NCI-H2081 treated with DMSO at 0.1 percent for 48 hours (cell line): ENCODE results near the gene OAS2.

Source experiments
- DNase-seq: peaks from one replicate; lab custom pipeline; 2025; lab: John Stamatoyannopoulos, UW

OAS2 gene

DNA sequence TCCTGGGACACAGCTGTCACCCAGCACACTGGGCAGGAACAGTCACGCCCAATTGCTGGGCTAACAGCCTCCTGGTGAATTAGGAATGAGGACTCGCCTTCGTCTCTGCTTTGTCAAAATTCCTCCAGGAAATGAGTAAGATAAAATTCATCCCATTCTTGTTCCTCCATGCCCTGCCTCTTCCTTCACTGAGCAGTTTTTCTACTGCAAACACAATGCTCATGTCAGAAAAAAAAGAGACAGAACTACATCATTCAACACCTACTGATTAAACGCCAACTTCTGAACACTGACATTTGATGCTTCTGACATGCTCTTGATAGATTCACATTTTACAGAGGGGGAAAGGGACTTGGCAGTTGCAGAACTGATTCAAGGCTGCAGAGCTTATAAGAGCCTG lies 40.7 kb downstream of the OAS2 start:
- no peak for DNase-seq

DNA sequence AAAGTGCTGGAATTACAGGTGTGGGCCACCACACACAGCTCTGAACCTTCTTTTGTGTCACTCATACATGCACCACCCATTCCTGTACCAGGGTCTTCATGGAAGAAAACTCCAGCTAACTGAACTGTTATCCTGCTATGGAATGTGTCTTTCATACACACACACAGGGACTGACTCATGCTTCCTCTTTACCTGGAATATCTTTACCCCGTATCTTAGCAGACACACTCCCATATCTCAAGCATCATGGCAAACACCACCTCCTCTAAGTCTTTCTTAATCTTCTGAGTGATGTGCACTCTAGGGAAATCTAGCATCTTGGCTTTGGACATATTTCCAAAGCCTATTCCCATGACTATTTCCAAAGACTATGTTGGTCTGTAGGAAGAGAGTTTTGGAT lies 43.2 kb downstream of the OAS2 start:
- DNase-seq, result no peak

DNA sequence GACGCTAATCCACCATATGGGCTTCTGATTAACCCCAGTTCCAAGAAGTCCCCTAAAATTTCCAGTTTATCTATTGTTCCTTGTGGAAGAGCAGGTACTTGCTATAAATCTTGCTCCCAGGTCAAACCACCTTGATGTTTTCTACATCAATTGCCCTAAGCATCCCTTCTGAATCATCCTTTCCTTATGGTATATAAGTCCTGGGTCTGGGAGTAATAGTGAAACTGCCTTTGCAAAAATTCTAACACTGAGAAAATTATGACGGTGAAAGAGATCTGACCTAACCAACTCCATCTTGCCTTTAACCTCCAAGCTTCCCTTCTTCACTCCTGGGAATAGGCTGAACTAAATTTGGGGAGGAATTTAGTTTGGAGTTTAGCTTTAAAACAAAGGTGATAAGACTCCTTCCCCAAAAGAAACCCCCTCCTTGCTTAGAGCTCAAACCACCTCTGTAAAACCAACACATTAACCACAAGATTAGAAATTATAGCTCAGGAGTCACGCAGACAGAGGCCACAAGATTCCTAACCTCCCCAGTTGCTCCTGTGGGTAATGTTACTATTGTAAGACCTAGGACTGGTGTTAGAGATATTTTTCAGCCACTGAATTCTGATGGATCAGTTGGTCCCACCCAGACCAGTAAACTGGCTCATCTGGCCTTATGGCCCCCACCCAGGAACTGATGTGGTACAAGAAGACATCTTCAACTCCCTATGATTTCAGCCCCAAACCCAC lies 44.4 kb downstream of the OAS2 start:
- no peak for DNase-seq

DNA sequence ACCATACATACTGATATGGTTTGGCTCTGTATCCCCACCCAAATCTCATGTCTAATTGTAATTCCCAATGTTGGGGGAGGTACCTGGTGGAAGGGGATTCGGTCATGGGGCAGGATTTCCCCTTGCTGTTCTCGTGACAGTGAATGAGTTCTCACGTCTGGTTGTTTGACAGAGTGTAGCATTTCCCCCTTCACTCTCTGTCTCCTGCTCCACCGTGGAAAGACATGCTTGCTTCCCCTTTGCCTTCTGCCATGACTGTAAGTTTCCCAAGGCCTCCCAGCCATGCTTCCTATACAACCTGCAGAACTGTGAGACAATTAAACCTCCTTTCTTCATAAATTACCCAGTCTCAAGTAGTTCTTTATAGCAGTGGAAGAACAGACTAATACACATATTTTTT lies 49.4 kb downstream of the OAS2 start:
- no peak for DNase-seq

DNA sequence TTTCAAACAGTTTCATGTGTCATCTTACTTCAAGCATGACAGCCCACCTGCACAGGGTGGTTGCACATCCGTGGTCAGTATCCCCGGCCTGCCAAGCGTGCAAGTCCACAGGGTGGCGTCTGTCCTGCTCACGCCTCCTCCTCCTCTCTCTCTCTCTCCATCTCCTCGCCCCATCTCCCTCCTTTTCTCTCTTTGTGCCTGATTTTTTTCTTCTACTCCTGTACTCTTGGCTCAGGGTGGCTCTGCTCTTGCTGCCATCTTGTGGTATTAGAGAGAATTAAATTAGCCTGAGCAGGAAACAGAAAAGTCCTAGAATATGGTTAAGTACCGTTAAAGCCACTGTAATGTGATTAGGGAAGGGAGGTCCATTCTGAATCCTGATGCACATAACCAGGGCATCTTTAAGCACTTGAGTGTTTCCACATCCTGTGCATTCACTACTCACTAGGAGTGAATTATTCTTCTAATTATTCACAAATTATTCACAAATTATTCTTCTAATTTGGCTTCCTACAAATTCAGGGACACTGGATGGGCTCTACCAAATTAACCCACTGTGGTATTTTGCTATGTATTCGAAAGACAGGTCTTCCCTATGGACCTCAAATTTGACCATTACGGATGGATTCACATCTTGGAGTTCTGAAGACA lies 52.7 kb downstream of the OAS2 start:
- peak; percentile 21 for DNase-seq

DNA sequence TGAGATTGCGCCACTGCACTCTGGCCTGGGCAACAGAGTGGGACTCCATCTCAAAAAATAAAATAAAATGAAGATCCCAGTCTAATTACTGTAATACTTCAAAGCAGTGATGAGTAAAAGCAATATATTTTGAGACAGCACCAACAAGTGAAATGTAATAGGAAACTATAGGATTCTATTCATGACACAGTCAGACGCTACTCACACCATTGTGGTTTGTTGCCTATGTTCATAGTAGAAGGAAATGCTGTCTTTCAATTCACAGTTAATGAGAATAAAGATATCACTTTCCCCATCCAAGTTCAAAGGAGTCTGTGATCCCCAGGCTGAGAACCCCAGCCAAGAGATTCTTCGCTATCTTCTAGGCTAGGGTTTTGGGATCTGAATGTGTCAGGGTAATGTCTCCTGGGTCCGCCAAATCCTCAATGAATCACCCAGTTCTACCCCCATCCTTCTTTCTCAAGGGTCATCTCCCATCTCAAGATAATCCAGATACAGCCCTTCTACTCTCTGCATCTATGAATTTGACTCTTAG lies 61.7 kb downstream of the OAS2 start:
- no peak for DNase-seq

DNA sequence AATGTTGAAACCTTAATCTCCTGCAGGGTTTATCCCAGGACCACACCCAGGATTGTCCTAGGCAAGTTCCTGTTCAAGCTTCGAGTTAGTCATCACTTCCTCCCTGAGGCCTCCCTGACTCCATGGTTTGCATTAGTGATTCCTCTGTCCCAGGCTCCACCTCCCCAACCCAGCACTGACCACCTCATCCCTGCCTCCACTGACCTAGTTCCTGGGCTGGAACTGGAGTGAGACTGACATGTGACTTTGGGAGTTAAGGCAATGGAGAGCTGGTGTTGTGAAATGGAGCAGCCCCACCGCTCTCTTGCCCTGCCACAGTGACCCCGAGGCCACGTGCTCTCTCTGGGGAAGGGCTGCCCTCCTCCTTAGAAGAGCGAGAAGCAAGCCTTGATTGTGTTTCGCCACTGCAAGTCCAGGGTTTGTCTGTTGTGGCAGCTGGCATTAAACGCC lies 62.4 kb downstream of the OAS2 start:
- DNase-seq, result no peak

DNA sequence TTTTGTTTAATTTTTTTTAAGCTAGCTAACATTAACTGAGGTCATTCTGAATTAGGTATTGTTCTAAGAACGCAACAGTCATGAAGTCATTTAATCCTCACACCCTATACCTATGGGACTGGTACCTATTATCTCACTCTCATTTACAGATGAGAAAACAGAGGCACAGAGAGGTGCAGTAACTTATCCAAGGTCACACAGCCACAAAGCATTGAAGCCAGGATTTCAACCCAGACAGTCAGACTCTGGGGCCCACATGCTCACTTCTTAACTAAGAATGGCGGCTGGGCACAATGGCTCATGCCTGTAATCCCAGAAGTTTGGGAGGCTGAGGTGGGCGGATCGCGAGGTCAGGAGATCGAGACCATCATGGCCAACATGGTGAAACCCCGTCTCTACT lies 63.2 kb downstream of the OAS2 start:
- no peak for DNase-seq

DNA sequence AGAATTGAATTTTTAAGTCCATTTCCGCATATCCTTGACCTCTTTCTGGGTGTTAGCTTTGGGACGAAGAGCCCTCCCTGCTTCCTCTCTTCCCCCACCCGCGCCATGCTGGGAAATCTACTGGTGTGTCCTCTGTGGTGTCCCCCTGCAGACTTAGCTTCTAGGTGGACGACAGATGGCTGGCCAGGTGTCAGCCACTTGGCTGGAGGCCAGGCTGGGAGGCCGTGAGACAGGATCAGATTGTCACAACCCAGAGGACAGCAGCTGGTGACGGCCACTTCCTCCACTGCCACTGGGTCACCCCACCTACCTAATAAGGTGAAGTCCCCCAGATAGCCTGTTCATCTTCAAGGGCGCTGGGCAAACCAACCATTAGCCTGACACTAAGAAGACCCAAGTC lies 64.9 kb downstream of the OAS2 start:
- no peak for DNase-seq

DNA sequence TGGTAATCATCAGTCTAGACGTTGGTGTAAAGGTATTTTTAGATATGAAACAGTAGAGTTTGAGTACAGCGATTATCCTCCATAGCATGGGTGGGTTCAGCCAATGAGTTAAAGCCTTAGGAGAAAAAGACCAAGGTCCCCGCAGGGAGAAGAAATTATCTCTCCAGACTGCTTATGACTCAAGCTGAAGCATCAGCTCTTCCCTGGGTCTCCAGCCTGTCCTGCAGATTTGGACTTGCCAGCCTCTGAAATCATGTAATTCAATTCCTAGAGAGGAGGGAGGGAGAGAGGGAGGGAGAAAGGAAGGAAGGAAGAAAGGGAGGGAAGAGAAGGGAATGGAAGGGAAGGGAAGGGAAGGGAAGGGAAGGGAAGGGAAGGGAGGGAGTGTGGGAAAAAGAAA lies 66.2 kb downstream of the OAS2 start:
- no peak for DNase-seq

DNA sequence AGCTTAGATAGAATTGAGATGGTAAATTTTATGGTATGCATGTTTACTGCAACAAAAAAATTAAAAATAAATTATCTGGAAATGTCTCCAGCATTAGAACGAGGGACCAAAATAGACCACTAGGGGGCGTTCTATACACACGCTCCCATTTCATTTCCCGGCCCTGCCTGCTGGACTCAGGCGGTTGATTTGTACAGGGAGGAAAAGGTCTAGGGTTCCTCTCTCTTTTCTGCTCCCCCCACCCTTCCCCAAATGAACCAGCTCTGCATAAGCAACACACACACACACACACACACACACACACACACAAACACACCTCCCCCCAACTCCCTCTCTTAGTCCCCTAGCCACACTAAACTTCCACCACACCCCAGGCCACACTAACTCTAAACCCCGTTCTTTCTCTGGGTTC lies 70.4 kb downstream of the OAS2 start:
- no peak for DNase-seq

DNA sequence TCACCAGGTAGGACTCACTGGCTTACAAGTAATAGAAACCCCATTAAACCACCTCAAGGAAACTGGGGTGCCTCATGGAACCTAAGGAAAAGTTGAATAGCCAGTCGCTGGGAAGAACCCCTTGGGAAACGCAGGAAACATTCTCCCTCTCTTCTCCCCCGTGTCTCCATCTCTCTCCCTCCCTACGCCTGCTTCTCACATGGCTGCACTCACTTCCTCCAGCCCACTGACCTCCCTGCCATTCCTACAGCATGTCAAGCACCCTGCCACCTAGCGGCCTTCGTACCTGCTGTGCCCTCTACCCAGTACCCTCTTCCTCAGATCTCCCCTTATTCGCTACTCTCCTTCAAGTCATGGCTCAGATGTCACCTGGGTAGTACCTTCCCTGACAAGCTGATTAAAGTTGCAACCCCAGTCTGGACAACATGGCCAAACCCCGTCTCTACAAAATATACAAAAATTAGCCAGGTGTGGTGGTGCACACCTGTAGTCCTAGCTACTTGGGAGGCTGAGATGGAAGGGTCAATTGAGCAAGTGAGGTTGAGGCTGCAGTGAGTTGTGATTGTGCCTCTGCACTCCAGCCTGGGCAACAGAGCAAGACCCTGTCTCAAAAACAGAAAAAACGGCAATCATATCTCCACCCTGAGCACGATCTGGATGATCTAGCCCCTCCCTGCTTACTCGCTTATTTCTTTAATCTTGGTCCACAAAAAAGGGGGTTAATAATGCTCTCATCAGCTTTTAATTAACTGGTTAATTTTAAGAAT lies 71.8 kb downstream of the OAS2 start:
- no peak for DNase-seq

DNA sequence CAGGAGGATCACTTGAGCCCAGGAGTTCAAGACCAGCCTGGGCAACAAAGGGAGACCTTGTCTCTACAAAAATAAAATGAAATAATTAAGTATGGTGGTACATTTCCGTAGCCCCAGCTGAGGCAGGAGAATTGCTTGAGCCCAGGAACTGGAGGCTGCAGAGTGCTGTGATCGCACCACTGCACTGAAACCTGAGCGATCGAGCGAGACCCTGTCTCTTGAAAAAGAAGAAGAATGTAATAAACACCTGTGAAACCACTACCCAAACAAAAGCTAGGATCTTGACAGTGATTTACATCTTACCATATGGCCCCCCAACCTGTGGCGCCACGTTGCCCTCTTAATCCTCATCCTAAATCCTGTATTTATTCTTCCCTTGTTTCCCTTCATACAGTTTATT lies 72.5 kb downstream of the OAS2 start:
- no peak for DNase-seq

DNA sequence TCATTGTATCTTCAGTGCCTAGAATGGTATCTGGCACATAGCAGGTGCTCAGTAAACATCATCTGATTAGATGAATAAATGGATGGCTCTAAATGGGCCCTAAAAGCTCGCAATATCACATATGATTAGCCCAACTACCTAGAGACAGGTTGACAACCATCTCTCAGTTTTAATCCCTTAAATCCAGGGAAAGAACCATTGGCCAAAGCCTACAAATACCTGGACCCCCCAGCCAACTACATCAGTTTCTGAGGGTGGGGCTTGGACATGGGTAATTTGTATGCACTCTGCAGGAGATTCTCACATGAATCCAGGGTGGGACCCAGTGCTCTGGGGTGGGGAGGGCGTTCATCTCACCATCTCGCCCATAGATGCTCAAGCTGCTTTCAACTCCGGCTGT lies 73.4 kb downstream of the OAS2 start:
- no peak for DNase-seq

DNA sequence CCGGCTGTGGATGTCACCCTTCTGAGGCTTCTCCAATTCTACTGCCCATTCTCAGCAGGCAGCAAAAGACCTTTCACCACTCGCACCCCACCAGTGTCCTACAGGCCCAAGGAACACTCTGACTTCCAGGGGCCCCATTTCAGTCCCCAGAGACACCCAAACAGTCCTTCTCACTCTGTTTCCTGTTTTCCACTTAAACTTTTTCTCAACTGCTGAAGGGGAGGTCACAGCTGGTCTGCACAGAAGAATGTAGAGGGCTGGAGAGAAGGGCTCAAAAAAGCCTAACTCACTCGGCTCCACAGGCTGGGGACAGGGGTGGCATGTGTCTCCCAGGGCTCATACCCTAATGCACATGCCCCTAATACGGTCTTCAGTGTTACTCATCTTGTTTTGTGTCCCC lies 74.0 kb downstream of the OAS2 start:
- DNase-seq, result no peak

DNA sequence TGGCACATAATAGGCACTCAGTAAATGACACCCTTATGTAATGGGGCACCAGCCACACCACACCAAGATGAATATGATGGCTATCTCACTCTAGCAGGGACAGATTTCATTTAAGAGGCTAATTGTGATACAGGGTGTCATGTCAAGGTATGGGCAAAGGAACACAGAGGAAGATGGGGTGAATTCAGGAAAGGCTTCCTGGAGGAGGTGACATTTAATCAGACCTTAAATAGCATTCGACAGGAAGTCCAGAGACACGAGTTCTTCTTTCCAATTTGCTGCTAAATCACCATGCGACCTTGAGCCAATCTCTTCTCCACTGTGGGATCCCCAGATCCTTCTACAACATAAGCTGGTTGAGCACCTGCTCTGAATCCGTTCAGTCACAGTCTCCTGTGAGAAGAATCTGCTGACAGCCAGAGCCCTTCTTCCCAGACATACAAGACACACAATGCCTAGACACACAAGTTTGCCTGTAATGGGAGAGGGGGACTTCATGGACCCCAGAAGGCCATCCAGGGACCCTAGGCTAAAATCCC lies 76.7 kb downstream of the OAS2 start:
- no peak for DNase-seq

DNA sequence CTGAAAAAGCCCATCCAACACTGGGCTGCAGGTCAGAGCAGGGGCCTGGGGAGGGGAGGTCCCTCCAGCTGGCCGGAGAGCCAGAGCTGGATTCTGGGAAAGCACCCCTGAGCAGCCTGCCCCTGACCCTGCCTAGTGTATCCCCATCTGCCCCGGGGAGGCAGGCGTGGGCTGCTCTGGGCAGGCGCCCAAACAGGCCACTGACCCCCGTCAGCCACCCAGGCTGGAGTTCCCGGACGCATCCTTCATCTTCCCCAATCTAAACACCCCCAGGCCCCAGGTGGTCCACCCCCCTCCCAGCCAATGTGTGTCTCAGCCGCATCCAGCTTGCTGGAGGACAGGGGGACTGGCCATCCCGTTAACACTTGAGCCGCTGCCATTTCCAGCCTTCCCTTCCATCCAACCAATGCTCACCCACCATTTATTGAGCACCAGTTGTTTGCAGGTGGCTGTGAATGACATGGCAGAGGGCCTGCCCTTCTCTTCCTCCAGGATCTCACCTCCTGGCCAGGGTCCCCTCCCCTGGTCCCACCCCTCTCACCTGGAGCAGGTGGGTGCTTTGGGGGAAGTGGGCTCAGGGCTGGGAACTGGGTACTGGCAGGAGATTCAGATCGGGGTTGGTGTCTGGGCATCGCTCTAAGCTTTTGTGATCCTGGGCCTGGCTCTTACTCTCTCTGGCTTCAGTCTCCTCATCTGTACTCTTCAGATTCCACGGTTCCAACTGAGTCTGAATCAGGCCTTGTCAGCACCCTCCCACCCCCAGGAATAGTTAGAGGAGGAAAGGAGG lies 77.5 kb downstream of the OAS2 start:
- DNase-seq, result no peak

DNA sequence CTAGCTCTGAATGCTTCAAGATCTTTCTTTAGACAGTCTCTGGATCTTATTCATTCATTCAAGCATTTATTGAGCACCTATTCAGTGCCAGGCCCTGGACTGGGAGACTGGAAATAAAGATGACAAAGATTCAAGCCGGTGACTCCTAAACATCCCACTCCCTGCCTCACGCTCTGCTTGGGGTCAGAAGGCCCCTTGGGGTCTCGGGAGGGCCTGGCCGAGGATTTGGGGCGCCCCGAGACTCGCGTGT lies 78.0 kb downstream of the OAS2 start:
- DNase-seq, result no peak

DNA sequence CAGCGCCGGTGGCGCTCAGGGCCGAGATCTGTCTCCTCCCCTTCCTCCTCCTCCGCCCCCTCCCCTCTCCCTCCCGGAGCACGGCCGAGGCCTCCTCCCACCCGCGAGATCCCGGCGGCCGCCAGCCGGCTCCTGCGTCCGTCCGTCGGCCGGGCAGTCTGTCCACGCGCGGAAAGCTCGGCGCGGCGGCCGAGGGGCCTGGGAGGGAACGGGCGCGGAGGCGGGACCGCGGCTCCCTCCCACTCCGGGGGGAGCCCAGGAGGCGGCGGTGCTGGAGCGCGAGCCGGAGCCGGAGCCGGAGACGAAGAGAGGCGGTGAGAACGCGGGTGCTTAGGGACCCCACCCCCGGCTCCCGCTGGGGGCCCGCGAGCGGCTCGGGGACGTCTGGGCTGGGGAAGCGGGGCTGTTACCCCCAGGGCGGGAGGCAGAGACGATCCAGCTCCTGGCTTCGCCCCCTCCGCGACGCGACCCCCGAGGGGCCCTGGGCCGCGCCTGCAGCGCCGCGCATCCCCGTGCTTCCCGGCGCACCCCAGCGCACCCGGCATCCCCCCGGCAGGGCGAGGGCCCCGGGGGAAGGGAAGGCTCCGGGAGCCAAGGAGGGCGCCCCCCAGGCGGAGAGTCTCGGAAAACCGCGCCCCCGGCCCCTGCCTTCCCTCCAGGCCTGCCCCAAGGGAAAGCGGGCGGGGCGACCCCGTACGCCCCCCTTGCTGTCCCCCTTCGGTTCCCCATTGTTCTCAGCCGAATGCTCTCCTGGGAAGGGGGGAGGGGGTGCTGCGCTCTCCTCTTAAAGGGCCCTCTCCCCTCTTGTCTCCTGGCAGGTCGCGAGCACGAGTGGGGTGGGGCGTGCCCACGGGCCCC lies 78.5 kb downstream of the OAS2 start, which contains the start of gene DTX1:
Gene DTX1 (plus strand): TSS at position 100 of the 858 bp plus-strand sequence. CDS start 1,463 bp downstream, outside the sequence.
- no peak for DNase-seq

DNA sequence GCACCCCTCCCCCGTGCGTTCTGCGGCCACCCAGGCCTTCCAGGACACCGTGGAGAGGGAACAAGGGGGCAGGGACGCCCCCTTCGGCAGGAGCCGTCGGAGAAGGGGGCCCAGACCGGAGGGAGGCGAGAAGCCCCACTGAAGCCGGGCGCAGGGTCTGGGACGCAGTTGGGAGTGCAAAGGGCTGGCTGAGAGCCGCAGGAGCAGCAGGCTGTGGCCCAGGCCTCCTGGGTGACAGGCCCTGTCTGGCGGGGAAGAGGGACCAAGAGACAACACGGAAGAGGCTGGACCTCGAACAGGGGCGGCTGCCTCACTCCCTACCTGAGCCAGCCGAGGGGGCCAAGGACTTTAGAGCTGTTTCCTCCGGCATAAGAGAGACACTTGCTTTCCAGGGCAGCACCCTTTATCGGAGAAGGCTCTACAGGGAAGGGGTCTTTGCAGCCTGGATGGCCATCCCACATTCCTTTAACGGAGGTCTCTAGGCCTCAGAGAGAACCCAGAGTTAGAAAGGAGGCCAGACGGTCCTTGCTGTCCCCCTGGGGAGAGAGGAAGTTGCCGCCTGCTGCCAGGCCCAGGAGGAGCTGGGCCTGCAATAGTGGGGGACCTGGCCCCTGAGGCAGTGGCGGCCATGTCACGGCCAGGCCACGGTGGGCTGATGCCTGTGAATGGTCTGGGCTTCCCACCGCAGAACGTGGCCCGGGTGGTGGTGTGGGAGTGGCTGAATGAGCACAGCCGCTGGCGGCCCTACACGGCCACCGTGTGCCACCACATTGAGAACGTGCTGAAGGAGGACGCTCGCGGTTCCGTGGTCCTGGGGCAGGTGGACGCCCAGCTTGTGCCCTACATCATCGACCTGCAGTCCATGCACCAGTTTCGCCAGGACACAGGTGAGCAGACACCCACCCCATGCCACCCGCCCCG lies 79.5 kb downstream of the OAS2 start:
- DNase-seq, result no peak
